KBM-7 (cell line): ENCODE data around the gene PRPF40A.

Experiments
- DNase-seq: peaks from one replicate; pipeline ENCODE4 v3.0.0-alpha.2; 2015
- in situ Hi-C: fragments of 300-500 bp; cut with MboI; formaldehyde crosslinking; loops from 2 replicates; pipeline ENCODE4 v1.14.3; 2020; ENCODE audit warnings: low sequenced_read_pairs, low pct_unique_long_range_greater_than_20kb, mixed read lengths

Gene PRPF40A

DNA sequence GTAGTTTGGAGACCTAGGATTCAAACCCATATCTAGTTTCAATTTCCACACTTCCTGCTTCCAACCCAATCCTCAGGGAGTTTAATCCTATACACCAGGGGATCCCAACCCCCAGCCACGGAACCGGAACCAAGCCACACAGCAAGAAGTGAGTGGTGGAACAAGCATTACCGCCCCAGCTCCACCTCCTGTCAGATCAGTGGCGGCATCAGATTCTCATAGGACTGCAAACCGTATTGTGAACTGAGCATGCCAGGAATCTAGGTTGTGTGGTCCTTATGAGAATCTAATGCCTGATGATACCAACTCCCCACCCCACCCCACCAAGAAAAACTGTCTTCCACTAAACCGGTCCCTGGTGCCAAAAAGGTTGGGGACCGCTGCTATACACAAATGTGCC, 52.5 kb downstream of the PRPF40A start:
- in situ Hi-C loops, result no loop called here
- no peak for DNase-seq

- no peak for DNase-seq
- in situ Hi-C loops, result no loop called here
Observed at GRCh38 chr2:152661076-152661475, 56.2 kb downstream of the PRPF40A start.

- no peak for DNase-seq
- in situ Hi-C loops, result no loop called here
Observed at GRCh38 chr2:152658221-152658620, 59.0 kb downstream of the PRPF40A start.

DNA sequence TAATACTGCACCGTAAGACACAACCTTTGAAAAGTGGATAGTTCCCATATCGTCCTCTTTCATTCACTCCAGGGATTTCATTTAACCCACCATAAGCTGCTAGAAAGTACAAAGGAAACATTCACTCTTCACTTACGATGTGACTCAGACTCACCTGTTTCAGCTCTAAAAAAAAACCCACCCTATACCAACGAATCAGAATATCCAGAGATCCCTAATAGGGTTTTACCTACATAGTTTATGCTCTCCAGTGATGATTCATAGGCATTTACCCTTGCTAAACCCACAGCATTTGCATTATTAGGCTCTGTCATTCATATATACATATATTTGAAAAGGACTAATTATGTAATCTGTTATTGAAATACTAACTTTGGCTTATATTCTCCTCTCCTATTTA, 60.2 kb downstream of the PRPF40A start:
- in situ Hi-C loops, result no loop called here
- no peak for DNase-seq

- in situ Hi-C loops, result no loop called here
- no peak for DNase-seq
Observed at GRCh38 chr2:152655880-152656279, 61.4 kb downstream of the PRPF40A start.

DNA sequence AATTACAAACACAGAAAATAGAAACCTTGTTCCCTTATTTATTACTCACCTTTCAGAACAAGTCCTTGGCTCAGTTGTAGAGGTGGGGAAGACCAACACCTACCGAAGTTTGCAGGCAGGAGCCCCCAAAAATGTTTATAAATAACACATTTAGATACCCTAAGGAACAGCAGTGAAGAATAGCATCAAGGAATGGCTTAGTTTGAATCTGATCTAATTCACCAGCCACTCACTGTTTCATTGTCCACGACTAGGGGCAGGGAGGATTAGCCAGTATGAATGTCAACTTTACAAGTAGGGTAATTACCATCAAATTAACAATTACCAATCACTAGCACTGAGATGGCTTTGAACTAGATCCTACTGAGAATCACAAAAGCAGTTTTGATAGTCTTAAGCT, 65.4 kb downstream of the PRPF40A start:
- in situ Hi-C loops, result no loop called here
- DNase-seq, result no peak

DNA sequence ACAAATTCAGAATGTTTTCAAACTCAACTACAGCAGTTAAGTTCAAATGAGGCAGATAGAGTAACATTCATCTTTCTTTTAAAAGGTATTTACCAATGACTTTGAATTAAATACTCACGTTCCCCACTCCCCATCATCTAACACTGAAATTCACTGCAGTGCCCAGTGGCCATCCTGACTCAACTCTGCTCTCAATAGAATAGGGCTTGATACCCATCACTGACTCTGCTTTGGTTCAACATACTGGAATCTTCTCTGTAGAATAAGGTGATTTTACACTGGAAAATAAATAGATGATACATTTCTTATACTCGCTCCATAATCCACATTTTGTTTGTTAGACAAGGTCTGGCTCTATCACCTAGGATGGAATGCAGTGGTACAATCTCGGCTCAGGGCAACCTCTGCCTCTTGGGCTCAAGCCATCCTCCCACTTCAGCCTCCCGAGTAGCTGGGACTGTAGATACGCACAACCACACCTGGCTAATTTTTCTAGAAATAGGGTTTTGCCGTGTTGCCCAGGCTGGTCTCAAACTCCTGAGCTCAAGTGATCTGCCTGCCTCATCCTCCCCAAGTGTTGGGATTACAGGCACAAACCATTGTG, 66.4 kb downstream of the PRPF40A start:
- in situ Hi-C loops, result no loop called here
- DNase-seq, result no peak

DNA sequence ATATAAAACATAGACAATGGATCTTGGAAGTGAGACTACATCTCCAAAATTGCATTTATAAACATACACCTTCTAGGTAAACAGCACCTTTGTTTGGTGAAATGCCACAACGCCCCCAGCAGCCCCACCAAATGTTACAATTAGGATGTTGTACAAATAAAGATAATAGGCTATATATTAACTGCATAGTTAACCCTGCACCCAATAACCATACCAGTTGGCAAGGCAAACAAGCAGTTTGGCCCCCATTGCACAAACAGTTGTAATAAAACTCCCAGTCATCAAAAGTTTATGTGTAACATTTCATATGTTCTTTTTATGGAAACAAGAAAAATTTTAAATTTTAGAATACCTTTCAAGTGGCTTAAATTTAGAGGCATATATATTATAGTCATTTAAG, 67.3 kb downstream of the PRPF40A start:
- in situ Hi-C loops, result loop anchor here (25.0 kb wide), 1 partner anchor 613 kb away; no protein-coding TSS in a partner anchor
- DNase-seq, result no peak

DNA sequence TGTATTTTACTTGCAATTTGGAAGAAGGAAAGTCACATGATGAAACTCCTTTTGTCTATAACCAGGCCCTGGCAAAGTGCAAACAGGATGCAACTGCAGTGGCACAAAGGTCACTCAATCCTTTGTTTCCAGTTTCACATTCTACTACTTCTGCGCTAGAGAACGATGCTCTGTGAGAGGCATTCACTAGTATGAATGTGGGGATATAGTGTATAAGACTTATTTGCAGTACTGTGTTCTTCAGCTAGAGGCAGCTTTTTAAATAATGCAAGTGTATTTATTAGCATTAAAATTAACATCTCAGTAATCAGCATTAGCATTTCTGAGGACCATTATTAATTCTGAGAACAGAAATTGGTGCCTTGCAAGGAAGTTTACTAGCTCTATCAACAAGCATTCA, 68.9 kb downstream of the PRPF40A start:
- no peak for DNase-seq
- in situ Hi-C loops, result loop anchor here (25.0 kb wide), 1 partner anchor 611 kb away; no protein-coding TSS in a partner anchor

GRCh38 chr2:152647552-152647951, 69.7 kb downstream of the PRPF40A start:
- in situ Hi-C loops, result loop anchor here (25.0 kb wide), 1 partner anchor 610 kb away; no protein-coding TSS in a partner anchor
- no peak for DNase-seq

GRCh38 chr2:152646775-152647174, 70.5 kb downstream of the PRPF40A start:
- DNase-seq, result no peak
- in situ Hi-C loops, result loop anchor here (25.0 kb wide), 1 partner anchor 609 kb away; no protein-coding TSS in a partner anchor

DNA sequence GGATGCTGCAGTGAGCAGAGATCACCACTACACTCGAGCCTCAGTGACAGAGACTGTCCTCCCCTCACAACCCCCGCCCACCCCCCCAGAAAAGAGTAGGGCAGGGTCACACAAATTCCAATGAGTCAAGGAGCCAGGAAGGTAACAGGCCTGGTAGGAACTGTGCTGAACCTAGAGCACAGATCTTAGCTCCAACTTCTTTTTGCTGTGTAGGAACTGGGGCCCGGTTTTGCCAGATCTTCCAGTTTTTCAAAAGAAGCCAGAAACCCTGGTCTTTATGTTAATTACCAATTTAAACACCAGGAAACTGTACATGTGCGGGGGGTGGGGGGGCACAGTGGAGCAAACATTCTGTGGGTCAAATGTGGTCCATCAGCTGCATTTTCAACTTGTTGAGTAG, 71.0 kb downstream of the PRPF40A start:
- no peak for DNase-seq
- in situ Hi-C loops, result loop anchor here (25.0 kb wide), 1 partner anchor 609 kb away; no protein-coding TSS in a partner anchor

DNA sequence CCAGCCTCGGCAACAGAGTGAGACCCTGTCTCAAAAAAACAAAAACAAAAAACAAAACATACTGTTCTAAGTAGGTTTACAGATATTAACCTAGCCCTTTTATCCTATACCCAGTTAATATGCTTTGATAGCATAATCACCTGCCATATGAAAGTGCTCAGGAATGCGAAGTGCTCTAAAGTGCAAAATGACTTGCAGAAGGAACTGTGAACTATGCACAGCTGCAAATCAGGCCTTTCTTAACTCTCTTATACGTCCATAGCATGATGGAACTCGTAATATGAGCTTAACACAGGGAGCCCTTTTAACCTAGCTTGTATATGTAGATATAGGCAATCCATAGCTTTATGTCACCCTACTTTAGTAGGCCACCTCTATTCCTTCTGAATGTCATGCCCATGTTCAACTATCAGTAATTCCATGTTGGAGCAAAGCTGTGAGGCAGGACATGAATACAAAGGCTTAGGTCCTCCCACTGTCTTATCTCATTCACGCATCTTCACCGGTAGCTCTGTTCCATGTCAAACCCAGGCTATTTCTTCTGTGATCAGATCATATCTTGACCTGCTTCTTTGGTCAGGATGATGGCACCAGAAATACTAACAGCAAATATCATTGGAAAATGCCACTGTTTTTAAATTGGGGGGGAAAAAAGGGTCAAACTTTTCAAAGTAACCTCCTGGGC, 72.9 kb downstream of the PRPF40A start:
- in situ Hi-C loops, result loop anchor here (25.0 kb wide), 1 partner anchor 607 kb away; no protein-coding TSS in a partner anchor
- DNase-seq, result no peak

DNA sequence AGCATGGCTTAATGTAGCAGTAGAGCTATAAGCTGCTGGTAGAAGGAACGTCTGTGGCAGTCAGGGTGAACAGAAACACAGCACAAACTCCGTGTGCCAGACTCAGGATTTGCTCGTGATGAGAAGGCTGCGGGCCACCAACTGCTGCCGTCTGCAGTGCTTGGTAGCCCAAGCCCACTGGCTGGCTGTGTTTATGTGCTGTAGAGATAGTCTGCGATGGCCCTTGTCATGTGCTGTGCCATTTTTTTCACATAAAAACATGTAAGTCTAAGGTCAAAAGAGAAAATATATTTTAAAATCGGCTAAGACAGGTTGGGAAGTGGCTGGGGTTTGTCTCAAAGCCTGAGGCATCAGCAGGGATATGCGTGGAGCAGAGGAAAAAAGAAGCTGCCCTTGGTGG, 78.7 kb downstream of the PRPF40A start:
- in situ Hi-C loops, result loop anchor here (10.0 to 25.0 kb wide), 2 partner anchors 454 to 601 kb away; no protein-coding TSS in a partner anchor
- no peak for DNase-seq

DNA sequence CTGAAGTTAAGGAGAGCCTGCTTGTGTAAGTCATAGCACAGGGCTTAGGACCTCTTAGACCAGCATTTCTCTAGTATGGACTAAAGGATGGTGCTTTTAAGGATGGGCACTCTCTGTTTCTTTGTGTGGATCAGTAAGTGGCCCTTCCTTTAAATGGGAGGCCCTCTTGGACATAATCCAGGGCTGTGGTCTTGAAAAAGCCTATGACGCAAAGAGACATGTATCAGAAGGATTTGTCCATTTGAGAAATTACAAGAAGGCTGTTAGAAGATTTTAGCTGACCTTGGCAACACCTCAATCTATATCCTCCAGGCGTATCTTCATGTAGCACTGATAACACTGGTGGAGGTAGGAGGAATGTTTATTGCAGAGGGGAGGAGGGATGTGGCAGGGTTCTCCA, 79.2 kb downstream of the PRPF40A start:
- DNase-seq, result no peak
- in situ Hi-C loops, result loop anchor here (10.0 to 25.0 kb wide), 2 partner anchors 453 to 601 kb away; no protein-coding TSS in a partner anchor

- in situ Hi-C loops, result loop anchor here (10.0 to 25.0 kb wide), 2 partner anchors 452 to 600 kb away; no protein-coding TSS in a partner anchor
- no peak for DNase-seq
Observed at GRCh38 chr2:152637251-152637650, 80.0 kb downstream of the PRPF40A start.

DNA sequence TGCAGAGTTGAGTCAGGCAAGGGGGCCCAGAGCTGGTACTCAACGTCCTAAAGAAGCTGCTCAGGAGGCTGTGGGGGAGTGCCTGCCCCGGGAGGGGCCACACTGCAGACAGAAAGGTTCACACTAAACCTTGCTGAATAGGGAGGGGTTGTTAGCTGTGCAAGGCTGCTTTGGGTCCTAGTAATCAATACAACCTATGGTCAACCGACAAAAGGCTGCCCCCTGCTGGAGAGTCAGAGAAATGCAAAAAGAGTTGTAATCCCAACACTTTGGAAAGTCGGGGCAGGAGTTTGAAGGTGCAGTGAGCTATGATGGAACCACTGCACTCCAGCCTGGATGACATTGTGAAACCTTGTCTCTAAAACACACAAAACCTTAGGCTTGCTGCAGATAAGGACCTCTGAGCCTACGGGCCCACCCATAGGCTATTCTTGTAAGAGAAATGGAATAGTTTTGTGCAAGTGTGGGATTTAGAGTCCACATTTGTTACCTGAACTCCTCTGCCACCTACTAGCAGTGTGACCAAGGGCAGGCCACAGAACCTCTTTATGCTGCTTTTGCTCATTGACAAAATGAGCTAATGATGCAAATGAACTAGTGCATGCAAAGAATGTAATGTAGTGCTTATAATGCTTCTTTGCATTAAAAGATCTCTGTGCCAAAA, 81.5 kb downstream of the PRPF40A start:
- in situ Hi-C loops, result loop anchor here (10.0 to 25.0 kb wide), 2 partner anchors 451 to 598 kb away; no protein-coding TSS in a partner anchor
- peak; percentile 67 for DNase-seq

DNA sequence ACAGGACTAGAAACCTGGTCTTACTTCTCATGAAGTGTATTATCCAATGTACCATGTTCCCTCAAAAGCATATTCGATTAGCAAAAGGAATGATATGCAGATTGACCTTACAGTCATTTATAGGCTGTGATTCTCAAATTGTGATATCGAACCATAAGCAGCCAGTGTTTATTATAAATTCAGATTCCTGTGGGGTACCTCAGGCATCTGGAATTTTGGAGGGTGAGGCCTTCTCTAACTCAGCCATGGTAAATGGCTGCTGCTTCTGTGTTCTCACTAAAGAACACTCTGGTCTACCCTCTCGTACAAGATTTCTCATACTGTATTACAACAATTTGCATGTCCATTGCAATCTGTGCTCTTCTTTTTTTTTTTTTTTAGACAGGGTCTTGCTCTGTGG, 84.5 kb downstream of the PRPF40A start:
- no peak for DNase-seq
- in situ Hi-C loops, result loop anchor here (10.0 to 25.0 kb wide), 2 partner anchors 448 to 595 kb away; no protein-coding TSS in a partner anchor

DNA sequence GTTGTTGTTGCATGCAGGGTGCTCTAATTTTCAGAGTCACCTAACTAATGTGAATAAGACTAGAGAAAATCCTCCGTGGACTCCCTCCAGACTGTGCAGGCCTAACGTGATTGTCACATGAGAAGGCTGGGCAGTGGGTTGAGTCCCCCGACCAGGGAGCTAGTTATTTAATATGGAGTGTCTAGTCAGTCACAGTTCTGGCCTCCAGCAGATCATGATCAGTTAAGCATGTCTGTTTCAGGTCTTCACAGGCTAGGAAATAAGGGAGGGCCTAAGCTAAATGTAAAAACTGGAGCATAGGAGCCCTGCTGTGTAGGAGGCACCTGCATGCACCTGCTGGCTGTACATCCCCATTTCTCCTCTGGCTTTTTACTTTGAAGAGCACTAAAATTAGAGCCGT, 86.8 kb downstream of the PRPF40A start:
- no peak for DNase-seq
- in situ Hi-C loops, result loop anchor here (10.0 to 25.0 kb wide), 2 partner anchors 446 to 593 kb away; no protein-coding TSS in a partner anchor

DNA sequence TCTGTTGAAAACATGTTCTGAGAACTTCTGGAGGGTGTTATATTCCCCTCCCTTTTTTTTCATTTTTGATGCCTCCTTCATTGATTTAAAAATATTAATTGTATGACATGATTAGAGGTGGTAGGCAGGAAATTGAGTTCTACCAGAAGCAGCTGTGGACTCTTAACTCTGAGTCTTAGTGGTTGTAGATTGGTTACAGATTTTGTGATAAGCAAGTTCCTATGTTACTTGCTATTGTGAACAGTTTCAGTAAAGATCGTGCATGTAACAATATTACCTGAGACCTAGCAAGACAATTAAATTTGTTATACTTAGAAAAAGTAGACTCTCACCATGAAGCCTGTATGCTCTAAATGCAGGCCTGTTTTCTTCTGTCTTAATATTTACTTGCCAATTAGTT, 88.1 kb downstream of the PRPF40A start:
- in situ Hi-C loops, result loop anchor here (25.0 kb wide), 1 partner anchor 592 kb away; no protein-coding TSS in a partner anchor
- no peak for DNase-seq
